NT2/D1 (cell line): ENCODE data around the gene ACAP2.

ENCODE experiments used
- YY1 ChIP-seq: IDR thresholded peaks from 2 replicates; pipeline ENCODE4 v1.6.1; 2011; ENCODE audit not compliant: insufficient read length, insufficient read depth
- ZNF274 ChIP-seq: IDR thresholded peaks from 2 replicates; pipeline ENCODE4 v1.6.1; 2011; ENCODE audit warnings: mild to moderate bottlenecking, low read depth, low read length

DNA sequence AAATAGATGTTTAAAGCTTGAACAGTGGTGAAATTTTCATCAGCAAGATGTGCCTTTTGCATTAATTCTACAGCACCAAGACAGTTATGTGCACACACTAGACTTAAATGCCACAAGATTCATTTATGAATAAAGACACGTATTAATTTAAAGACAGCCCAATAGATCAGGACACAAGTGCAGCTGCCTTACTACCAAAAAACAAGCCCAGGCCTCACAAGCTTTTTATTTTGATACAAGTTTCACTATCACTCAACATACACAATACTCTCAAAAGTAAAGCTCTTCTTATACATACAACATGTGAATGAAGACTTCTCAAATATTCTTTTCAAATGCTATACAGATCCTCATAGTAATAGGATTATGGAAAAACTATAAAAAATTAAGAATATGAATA is 2.4 kb downstream of the ACAP2 start:
- TF ChIP-seq ZNF274 (no peak), YY1 (no peak)
